T-helper 2 cell (primary cell): ENCODE measurements around the gene PHACTR1.

Experiments used
- DNase-seq, 5 experiments: peaks; one replicate each; pipeline versions ENCODE4 v3.0.0 to v3.0.0-alpha.2; 2012 to 2022

PHACTR1 gene

DNA sequence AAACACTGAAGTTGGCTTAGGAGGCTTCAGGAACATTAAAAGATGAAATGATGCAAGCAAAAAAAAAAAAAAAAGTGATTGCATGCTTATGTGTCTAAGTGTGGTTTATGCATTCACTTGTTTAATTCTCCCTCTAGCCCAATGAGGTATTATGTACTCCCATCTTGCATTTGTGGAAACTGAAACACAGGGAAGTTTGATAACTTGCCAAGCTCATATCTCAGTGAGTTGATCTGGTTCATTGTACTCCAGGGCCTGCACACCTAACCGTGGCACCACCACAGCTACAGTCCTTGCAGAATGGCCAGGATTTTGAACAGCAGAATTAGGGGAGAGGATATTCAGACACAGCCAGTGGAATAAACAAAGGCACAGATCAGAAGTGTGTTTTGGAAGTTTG is 360.6 kb downstream of the PHACTR1 start:
- DNase-seq: no peak

DNA sequence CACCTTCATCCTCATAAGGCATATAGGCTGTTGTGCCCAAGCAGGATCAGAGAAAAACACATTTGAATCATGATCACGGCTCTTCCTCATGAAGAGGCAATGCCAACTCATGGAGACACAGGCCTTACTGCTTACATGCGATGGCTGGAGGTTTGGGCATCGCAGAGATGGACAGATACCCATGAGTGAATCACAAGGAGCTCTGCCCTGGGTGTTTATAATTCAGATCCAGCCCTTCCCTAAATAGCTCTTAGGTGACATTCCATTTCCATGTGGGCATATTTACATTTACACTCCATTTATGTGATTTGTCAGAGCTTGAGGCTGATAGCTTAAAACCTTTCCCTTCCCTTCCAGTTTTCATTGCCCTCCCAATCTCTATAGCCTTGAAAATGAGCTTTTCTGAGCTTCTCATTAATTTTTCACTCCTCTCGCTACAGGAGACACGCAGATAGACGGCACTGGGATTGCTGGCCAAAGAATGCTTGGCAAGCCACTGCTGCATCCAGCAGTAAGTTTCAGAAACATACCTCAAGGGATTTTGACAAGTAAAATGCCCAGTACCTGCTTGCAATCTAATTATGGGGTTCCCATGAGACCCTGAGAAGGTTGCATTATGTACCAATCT is 362.6 kb downstream of the PHACTR1 start:
- DNase-seq: no peak

GRCh38 chr6:13080462-13081188 is 364.1 kb downstream of the PHACTR1 start:
- DNase-seq: no peak

GRCh38 chr6:13081189-13081563 is 364.6 kb downstream of the PHACTR1 start:
- no peak for DNase-seq

DNA sequence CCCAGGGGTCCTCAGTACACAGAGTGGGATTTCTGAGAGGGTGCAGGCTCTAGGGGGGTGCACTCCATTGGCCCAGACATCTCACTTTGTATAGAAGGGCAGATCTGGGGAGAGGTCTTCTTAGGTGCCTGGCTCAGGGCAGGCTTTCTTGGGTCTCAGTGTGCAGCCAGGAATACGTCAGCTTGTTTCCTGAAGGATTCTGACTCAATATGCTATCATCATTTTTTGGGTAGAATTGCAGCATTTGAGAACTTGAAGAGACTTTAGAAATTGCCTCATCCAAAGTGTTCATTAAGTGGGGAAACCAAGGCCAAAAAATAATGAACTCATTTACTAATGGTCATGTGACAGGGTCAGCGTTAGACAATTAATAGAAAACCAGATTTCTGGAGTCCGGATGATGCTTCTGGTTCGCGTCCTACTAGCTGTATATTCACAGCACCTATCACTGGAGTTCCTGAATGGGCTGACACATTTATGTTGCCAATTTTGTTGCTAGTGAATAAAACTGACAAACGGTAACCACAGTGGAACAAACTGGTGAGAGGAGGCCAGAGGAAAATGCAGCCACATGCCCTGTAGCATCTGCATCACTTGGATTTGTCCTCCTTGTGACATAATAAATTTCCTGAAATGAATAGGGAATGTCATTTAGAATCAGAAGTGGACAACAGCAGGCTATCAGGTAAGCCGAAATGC is 372.9 kb downstream of the PHACTR1 start:
- DNase-seq: no peak

DNA sequence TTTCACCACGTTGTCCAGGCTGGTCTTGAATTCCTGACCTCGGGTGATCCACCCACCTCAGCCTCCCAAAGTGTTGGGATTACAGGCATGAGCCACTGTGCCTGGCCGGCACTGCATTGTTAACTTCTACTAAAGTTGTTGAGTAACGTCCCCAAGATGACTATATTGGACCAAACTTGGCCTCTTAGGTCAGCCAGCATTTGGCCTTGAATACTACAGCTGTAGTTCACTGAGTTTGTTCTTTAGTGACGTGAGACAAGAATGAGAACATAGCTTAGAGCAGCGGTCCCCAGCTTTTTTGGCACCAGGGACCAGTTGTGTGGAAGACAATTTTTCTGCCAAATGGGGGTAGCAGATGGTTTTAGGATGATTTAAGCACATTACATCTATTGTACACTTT is 374.6 kb downstream of the PHACTR1 start:
- DNase-seq: no peak

DNA sequence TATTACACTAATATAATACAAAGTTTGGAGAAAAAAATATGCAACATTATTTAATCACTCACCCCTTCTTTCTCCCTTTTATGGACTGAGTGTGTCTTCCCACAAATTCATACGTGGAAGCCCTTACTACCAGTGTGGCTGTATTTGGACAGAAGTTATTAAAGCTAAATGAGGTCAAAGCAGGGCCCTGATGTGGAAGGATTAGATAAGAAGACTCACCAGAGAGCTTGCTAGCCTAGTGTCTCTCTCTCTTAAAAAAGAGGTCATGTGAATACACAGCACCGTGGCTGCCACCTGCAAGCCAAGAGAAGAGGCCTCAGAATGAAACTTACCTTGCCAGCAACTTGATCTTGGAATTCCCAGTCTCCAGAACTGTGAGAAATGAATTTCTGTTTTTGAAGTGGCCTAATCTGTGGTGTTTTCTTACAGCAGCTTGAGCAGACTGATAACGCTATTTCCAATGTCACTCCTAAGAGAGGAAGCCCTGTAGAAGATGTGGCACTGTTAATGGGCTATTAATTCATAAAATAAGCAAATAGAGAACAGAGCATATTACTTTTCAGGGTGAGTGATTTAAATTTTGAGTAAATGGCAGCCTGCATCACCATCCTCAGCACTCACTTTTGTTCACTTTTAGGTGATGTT is 378.3 kb downstream of the PHACTR1 start:
- DNase-seq: no peak

DNA sequence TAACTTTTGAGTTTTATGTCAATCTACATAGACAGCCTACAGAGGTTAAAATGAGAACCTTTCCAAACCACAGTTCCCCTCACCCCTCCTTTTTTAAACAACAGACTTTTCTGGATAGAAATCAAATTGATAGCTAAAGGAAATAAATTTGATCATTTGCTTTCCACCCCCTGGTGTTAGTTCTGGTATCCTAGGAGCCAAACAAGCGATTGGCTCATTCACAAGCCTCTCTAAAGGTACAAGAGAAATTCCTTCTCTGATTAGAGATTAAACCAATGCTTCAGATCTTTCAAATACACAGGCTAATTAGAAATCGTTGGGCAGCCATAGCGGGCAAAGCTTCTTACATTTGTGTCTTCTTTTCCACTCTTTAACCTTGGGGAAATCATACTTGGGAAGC is 379.5 kb downstream of the PHACTR1 start:
- no peak for DNase-seq

GRCh38 chr6:13097454-13097853 is 380.9 kb downstream of the PHACTR1 start:
- DNase-seq: no peak

GRCh38 chr6:13098006-13098405 is 381.4 kb downstream of the PHACTR1 start:
- no peak for DNase-seq

- no peak for DNase-seq
Observed at GRCh38 chr6:13098793-13099570, 382.4 kb downstream of the PHACTR1 start.

- no peak for DNase-seq
Observed at GRCh38 chr6:13099771-13100170, 383.2 kb downstream of the PHACTR1 start.

DNA sequence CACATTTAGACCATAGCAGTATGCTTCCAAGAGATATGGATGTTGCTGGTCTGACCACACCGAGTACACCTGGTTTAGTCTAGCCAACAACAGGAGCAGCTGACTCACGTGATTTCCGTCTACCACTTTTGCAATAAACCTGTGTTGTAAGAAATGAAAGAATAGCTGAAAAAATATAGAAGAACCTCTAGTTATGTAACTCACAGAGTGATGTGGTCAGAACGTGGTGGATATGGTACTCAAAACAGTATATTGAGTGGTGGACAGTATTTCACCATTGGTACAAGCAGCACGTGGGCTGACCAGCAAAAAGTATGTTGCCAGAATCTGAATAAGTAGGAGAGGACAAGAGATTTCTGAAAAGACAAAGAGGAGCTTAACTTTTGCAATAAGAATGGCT is 384.8 kb downstream of the PHACTR1 start:
- no peak for DNase-seq

GRCh38 chr6:13101985-13102384 is 385.4 kb downstream of the PHACTR1 start:
- DNase-seq: no peak

GRCh38 chr6:13103169-13103568 is 386.6 kb downstream of the PHACTR1 start:
- DNase-seq: no peak

DNA sequence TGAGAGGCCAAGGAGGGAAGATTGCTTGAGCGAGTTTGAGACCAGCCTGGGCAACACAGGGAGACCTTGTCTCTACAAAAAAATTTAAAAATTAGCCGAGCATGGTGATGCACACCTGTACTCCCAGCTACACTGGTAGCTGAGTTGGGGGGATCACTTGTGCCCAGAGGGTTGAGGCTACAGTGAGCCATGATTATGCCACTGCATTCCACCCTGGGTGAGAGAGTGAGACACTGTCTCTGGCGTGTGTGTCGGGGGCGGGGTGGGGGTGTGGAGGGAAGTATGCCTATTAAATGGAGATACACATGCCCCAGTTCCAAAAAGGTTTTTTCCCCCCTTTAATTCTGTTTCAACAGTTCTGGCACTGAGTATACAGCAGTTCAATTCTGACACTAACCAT is 388.6 kb downstream of the PHACTR1 start:
- DNase-seq: no peak

DNA sequence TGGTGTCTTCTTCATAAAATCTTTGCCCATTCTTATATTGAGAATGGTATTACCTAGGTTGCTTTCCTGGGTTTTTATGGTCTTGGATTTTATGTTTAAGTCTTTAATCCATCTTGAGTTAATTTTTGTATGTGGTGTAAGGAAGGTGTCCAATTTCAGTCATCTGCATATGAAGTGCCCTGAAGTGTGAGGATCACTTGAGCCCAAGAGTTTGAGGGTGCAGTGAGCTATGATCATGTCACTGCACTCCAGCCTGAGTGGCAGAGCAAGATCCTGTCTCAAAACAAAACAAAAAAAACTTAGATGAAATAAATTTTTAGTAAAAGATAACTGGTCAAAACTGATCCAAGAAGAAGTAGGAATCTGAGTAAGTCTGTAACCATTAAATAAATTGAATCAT is 396.4 kb downstream of the PHACTR1 start:
- no peak for DNase-seq

GRCh38 chr6:13113376-13113775 is 396.8 kb downstream of the PHACTR1 start:
- DNase-seq: no peak

- no peak for DNase-seq
Observed at GRCh38 chr6:13113981-13114593, 397.5 kb downstream of the PHACTR1 start.

DNA sequence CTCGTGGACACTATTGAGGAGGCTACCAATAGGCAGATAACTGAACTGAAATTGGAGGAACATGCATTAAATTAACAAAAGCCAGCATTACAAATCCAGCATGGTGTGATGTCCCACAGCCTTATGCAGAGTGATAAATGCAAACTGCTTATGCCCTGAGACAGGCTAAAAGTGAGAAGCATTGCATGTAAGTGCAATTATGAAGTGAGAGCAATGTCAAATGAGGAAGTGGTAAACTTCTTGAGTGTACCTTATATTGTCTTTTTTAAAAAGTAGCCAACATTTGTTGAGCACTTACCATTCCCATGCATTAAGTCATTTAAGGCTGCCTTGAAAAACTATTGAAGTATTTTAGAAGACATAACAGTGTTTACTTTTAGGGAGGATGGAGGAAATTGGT is 399.6 kb downstream of the PHACTR1 start:
- no peak for DNase-seq

DNA sequence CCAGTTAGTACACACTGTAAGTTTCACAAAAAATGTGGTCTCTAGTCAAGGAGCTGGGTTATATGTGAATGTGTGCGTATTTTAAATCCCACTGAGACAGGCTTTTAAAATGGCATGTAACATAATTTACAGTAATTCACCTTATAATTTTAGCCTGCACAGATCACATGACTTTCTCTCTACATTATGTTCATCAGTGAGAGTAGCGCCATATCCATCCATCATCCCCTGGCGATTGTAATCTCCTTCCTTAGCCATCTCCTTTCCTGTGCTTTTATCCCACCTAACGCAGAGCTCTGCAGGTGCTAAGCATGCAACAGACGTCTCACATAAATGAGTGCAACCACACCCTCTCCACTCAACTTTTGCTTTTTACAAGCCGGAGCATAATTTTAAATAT is 401.0 kb downstream of the PHACTR1 start:
- no peak for DNase-seq

DNA sequence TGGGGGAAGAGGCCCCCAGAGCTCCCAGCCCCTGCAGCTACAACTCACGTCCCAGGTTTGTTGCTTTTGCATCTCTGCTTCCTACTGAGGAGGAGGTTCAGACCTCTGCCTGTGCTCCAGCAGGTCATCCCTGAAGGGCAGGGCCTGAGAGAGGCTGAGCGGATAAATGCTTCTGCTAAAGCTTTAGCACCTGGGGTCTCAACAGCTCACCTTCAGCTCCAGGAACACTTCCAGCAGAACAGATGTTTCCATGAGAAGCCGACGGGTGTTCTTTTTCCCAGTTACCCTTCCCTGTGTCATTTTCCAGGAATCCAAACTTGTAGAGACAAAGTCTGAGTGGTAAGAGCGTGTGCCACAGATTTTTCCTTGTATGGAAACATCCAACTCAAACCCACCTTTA is 403.0 kb downstream of the PHACTR1 start:
- DNase-seq: no peak
